Mesenchymal stem cell (in vitro differentiated cells and primary cell): Measurements from ENCODE around the gene CEP63.

Experiments used
- DNase-seq: peaks from one replicate; pipeline ENCODE4 v3.0.0-alpha.2; 2013
- H2AFZ ChIP-seq: one replicate; pipeline ENCODE4 v1.6.1; 2013; ENCODE audit warnings: low read depth, mild to moderate bottlenecking, control low read depth, inconsistent platforms, low read length, moderate library complexity
- H2AK5ac ChIP-seq: 2 replicates; pipeline ENCODE4 v1.6.1; 2013; ENCODE audit warnings: low read length, moderate library complexity, mild to moderate bottlenecking, inconsistent platforms; ENCODE audit not compliant: severe bottlenecking
- H2BK120ac ChIP-seq: one replicate; pipeline ENCODE4 v1.6.1; 2013; ENCODE audit warnings: low read depth, mild to moderate bottlenecking, inconsistent platforms, low read length, moderate library complexity
- H2BK12ac ChIP-seq, 2 experiments: one replicate each; pipeline ENCODE4 v1.6.1; 2013; ENCODE audit warnings: inconsistent platforms in 2 of 2, low read length in 2 of 2, mild to moderate bottlenecking in 2 of 2, moderate library complexity in 2 of 2, control low read depth in 1 of 2
- H2BK15ac ChIP-seq: one replicate; pipeline ENCODE4 v1.6.1; 2013; ENCODE audit warnings: mild to moderate bottlenecking, low read depth, inconsistent platforms; ENCODE audit not compliant: poor library complexity, severe bottlenecking
- H2BK5ac ChIP-seq: 2 replicates; pipeline ENCODE4 v1.6.1; 2013; ENCODE audit warnings: low read depth, mild to moderate bottlenecking, low read length, control low read depth, inconsistent platforms; ENCODE audit not compliant: poor library complexity, severe bottlenecking
- H3K14ac ChIP-seq, 2 experiments: one replicate each; pipeline ENCODE4 v1.6.1; 2013; ENCODE audit warnings: inconsistent platforms in 2 of 2, low read length in 2 of 2, control low read depth in 1 of 2, mild to moderate bottlenecking in 1 of 2, moderate library complexity in 1 of 2
- H3K18ac ChIP-seq, 2 experiments: one replicate each; pipeline ENCODE4 v1.6.1; 2013; ENCODE audit warnings: inconsistent platforms in 2 of 2, low read length in 2 of 2, control low read depth in 1 of 2, low read depth in 1 of 2, mild to moderate bottlenecking in 1 of 2
- H3K23ac ChIP-seq, 2 experiments: one replicate each; pipeline ENCODE4 v1.6.1; 2013; ENCODE audit warnings: inconsistent platforms in 2 of 2, low read length in 2 of 2, mild to moderate bottlenecking in 2 of 2, moderate library complexity in 2 of 2, control low read depth in 1 of 2
- H3K27ac ChIP-seq: 2 replicates; pipeline ENCODE4 v1.5.1; 2013; ENCODE audit warnings: mild to moderate bottlenecking, moderate library complexity, low read length, control low read depth, inconsistent platforms; ENCODE audit not compliant: poor library complexity, severe bottlenecking
- H3K27me3 ChIP-seq, 2 experiments: 2 replicates each; pipeline versions ENCODE4 v1.6.1 to v1.7.0; 2013; ENCODE audit warnings: low read length in 2 of 2, mild to moderate bottlenecking in 2 of 2, moderate library complexity in 2 of 2, control low read depth in 1 of 2, inconsistent platforms in 1 of 2; ENCODE audit not compliant: control insufficient read depth in 1 of 2, insufficient read depth in 1 of 2
- H3K36me3 ChIP-seq, 2 experiments: 2 replicates each; pipeline versions ENCODE4 v1.6.1 to v1.7.0; 2013; ENCODE audit warnings: low read length in 2 of 2, control low read depth in 1 of 2, inconsistent platforms in 1 of 2, low read depth in 1 of 2, mild to moderate bottlenecking in 1 of 2; ENCODE audit not compliant: insufficient read depth in 2 of 2, control insufficient read depth in 1 of 2
- H3K4ac ChIP-seq, 2 experiments: one replicate each; pipeline ENCODE4 v1.6.1; 2013; ENCODE audit warnings: inconsistent platforms in 2 of 2, low read length in 2 of 2, mild to moderate bottlenecking in 2 of 2, moderate library complexity in 2 of 2, control low read depth in 1 of 2, low read depth in 1 of 2
- H3K4me1 ChIP-seq: 2 replicates; pipeline ENCODE4 v1.6.1; 2013; ENCODE audit warnings: low read depth, low read length, control low read depth; ENCODE audit not compliant: control insufficient read depth, insufficient read depth
- H3K4me2 ChIP-seq: 2 replicates; pipeline ENCODE4 v1.6.1; 2013; ENCODE audit warnings: low read length, mild to moderate bottlenecking, inconsistent platforms; ENCODE audit not compliant: poor library complexity, severe bottlenecking
- H3K4me3 ChIP-seq, 2 experiments: 2 replicates each; pipeline versions ENCODE4 v1.5.1 to v1.7.0; 2013; ENCODE audit warnings: low read length in 2 of 2, mild to moderate bottlenecking in 2 of 2, control low read depth in 1 of 2, low read depth in 1 of 2; ENCODE audit not compliant: insufficient read depth in 1 of 2
- H3K79me1 ChIP-seq: replicated peaks from 2 replicates; pipeline ENCODE4 v1.6.1; 2013; ENCODE audit warnings: mild to moderate bottlenecking, control low read depth, low read length, inconsistent platforms; ENCODE audit not compliant: poor library complexity, severe bottlenecking
- H3K9ac ChIP-seq: 2 replicates; pipeline ENCODE4 v1.7.0; 2013; ENCODE audit warnings: mild to moderate bottlenecking, low read length, moderate library complexity
- H3K9me3 ChIP-seq: 2 replicates; pipeline ENCODE4 v1.7.0; 2013; ENCODE audit warnings: mild to moderate bottlenecking, low read length; ENCODE audit not compliant: control insufficient read depth
- H4K8ac ChIP-seq: one replicate; pipeline ENCODE4 v1.6.1; 2013; ENCODE audit warnings: inconsistent platforms, mild to moderate bottlenecking, low read length, moderate library complexity
- H4K91ac ChIP-seq: one replicate; pipeline ENCODE4 v1.6.1; 2013; ENCODE audit warnings: mild to moderate bottlenecking, low read length, inconsistent platforms
- WGBS: methylation state at CpG from one replicate; pipeline ENCODE4 v1.1.7; 2013; ENCODE audit warnings: mixed read lengths; 5-methylcytosine and 5-hydroxymethylcytosine counted together

The CEP63 gene

DNA sequence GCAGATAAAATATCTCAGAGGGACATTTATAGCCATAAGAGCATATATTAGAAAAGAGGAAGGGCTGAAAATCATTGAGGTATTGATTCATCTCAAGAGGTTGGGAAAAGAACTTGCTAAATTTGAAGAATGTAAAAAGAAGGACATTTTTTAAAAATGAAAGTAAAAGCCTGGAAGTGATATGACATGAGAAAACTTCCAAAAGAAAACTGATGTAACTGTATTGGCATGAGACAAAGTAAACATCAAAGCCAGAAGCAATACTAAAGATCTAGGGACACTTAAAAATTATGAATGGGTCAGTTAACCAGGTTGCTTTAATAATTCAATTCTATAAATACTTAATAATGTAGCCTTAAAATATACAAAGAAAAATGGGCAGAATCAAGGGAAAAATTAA lies 31.9 kb downstream of the CEP63 start:
- H3K18ac ChIP-seq: no peak overlapping the region

DNA sequence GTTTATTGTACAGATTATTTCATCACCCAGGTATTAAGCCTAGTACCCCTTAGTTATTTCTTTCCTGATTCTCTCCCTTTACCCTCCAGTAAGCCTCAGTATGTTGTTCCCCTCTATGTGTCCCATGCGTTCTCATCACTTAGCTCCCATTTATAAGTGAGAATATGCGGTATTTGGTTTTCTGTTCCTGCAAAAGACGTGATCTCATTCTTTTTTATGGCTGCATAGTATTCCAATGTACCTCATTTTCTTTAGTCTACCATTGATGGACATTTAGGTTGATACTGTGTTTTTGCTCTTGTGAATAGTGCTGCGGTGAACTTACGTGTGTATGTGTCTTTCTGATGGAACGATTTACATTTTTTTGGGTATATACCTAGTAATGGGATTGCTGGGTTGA lies 36.7 kb downstream of the CEP63 start:
- H3K14ac ChIP-seq: no peak overlapping the region

More for the DNA sequence above, 31.9 kb downstream of the CEP63 start:
- no peak overlapping the region for H2BK15ac ChIP-seq
- no peak overlapping the region for H3K4ac ChIP-seq
- no peak overlapping the region for H4K8ac ChIP-seq
- H3K27me3 ChIP-seq: no peaks in the 10 kb centered on the region
- no peak overlapping the region for H3K23ac ChIP-seq
- no peak overlapping the region for H2BK120ac ChIP-seq
- H3K4me1 ChIP-seq: peaks cover 3% of the 10 kb centered on the region
- H2AK5ac ChIP-seq: no peak overlapping the region
- H3K14ac ChIP-seq: no peak overlapping the region
- peak overlapping the region in 1 of 2 experiments; percentile 71 for H3K4me3 ChIP-seq
- H3K9ac ChIP-seq: peak overlapping the region; percentile 88
- H2BK12ac ChIP-seq: no peak overlapping the region
- peaks cover 7% of the 10 kb centered on the region for H3K79me1 ChIP-seq
- no peak overlapping the region for H3K27ac ChIP-seq
- DNase-seq: peak; percentile 58
- no peak overlapping the region for H2BK5ac ChIP-seq
- H3K4me2 ChIP-seq: no peak overlapping the region
- no peak overlapping the region for H4K91ac ChIP-seq
- H3K36me3 ChIP-seq: peaks cover 0 to 3% of the 10 kb centered on the region in 2 experiments
- H2AFZ ChIP-seq: no peak overlapping the region
- peaks cover 5% of the 10 kb centered on the region for H3K9me3 ChIP-seq

DNA sequence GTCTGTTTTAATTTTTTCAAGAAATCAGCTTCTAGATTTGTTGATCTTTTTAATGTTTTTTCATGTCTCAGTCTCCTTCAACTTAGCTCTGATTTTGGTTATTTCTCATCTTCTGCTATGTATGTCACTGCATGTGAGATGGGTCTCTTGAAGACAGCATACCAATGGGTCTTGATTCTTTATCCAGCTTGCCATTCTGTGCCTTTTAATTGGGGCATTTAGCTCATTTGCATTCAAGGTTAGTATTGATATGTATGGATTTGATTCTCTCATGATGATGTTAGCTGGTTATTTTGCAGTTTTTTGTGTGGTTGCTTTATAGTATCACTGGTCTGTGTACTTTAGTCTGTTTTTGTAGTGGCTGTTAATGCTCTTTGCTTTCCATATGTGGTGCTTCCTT lies 39.4 kb downstream of the CEP63 start:
- H3K36me3 ChIP-seq: peaks cover 4 to 6% of the 10 kb centered on the region in 2 experiments
- DNase-seq: no peak
- H2AFZ ChIP-seq: no peak overlapping the region
- H3K23ac ChIP-seq: no peak overlapping the region
- no peak overlapping the region for H2BK5ac ChIP-seq
- no peak overlapping the region for H2BK15ac ChIP-seq
- H3K79me1 ChIP-seq: peaks cover 23% of the 10 kb centered on the region
- H3K4me3 ChIP-seq: no peak overlapping the region
- H3K27me3 ChIP-seq: no peaks in the 10 kb centered on the region
- no peak overlapping the region for H2BK120ac ChIP-seq
- H3K4ac ChIP-seq: no peak overlapping the region
- H3K4me2 ChIP-seq: no peak overlapping the region
- H4K91ac ChIP-seq: no peak overlapping the region
- no peak overlapping the region for H2BK12ac ChIP-seq
- no peak overlapping the region for H3K14ac ChIP-seq
- H3K18ac ChIP-seq: no peak overlapping the region
- H4K8ac ChIP-seq: no peak overlapping the region
- no peak overlapping the region for H2AK5ac ChIP-seq
- no peak overlapping the region for H3K9ac ChIP-seq
- H3K4me1 ChIP-seq: peaks cover 4% of the 10 kb centered on the region
- H3K27ac ChIP-seq: no peak overlapping the region
- peaks cover 34% of the 10 kb centered on the region for H3K9me3 ChIP-seq

More for the DNA sequence above, 36.7 kb downstream of the CEP63 start:
- Histone ChIP-seq H3K4ac (no peak overlapping the region), H3K23ac (no peak overlapping the region), H2AFZ (no peak overlapping the region), H2BK15ac (no peak overlapping the region), H2BK120ac (no peak overlapping the region), H2AK5ac (no peak overlapping the region), H3K4me1 (peaks cover 4% of the 10 kb centered on the region), H3K36me3 (peaks cover 4 to 6% of the 10 kb centered on the region in 2 experiments), H3K27me3 (no peaks in the 10 kb centered on the region), H3K4me2 (no peak overlapping the region), H2BK12ac (no peak overlapping the region), H3K79me1 (peaks cover 16% of the 10 kb centered on the region), H2BK5ac (no peak overlapping the region), H3K4me3 (no peak overlapping the region), H4K8ac (no peak overlapping the region), H3K18ac (no peak overlapping the region), H3K9ac (no peak overlapping the region), H3K9me3 (peaks cover 34% of the 10 kb centered on the region), H4K91ac (no peak overlapping the region), H3K27ac (no peak overlapping the region)
- no peak for DNase-seq
- 95% methylated on average over 4 of the region's 6 CpGs for WGBS

DNA sequence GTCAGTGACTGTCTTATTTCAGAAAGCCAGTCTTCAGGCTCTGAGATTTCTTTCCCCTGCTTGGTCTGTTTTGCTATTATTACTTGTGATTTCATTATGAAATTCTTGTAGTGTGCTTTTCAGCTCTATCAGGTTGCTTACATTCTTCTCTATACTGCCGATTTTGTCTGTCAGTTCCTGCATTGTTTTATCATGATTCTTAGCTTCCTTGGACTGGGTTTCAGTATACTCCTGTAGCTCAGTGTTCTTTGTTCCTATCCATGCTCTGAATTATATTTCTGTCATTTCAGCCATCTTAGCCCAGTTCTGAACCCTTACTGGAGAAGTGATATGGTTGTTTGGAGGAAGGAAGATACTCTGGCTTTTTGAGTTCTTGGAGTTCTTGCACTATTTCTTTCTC lies 40.5 kb downstream of the CEP63 start:
- no peak overlapping the region for H2BK5ac ChIP-seq
- H3K14ac ChIP-seq: no peak overlapping the region
- H4K91ac ChIP-seq: no peak overlapping the region
- no peak overlapping the region for H3K27ac ChIP-seq
- H4K8ac ChIP-seq: no peak overlapping the region
- H2AK5ac ChIP-seq: no peak overlapping the region
- no peak overlapping the region for H3K23ac ChIP-seq
- H3K4me2 ChIP-seq: no peak overlapping the region
- H2BK120ac ChIP-seq: no peak overlapping the region
- no peak overlapping the region for H2BK15ac ChIP-seq
- H3K27me3 ChIP-seq: no peaks in the 10 kb centered on the region
- no peak overlapping the region for H3K18ac ChIP-seq
- peaks cover 34% of the 10 kb centered on the region for H3K9me3 ChIP-seq
- H3K79me1 ChIP-seq: peaks cover 26% of the 10 kb centered on the region
- H3K4ac ChIP-seq: no peak overlapping the region
- no peak overlapping the region for H2BK12ac ChIP-seq
- no peak overlapping the region for H2AFZ ChIP-seq
- no peak for DNase-seq
- no CpG with 5 or more reads among the region's 1 CpG for WGBS
- no peak overlapping the region for H3K4me3 ChIP-seq
- H3K9ac ChIP-seq: no peak overlapping the region
- H3K36me3 ChIP-seq: peaks cover 4 to 6% of the 10 kb centered on the region in 2 experiments
- H3K4me1 ChIP-seq: peaks cover 4% of the 10 kb centered on the region
